Stimulated activated naive B cell treated with anti-CD40 and anti-IgM and Interleukin-4, amounts not matched to agents 10 μg/mL and 1 μg/mL and 100 μg/mL, for 72 hours (primary cell): ENCODE results near the gene ATAD1.
A peak's percentile ranks its signal among the peaks of the same experiment; 100 is the strongest.
"Not testable (repeated sequence)": the region's sequence is repeated elsewhere in the genome, so short reads cannot be mapped to it uniquely, and the experiment has no call there.

Source experiments
- ATAC-seq, 2 donors: fragments of 150-1000 bp; cut with Tn5 transposase; replicated peaks; 2 replicates each; pipeline ENCODE4 v1.10.0; 2021; ENCODE audit warnings: moderate library complexity in 1 of 2
- DNase-seq: peaks from one replicate; pipeline ENCODE4 v3.0.0; 2021
- H3K27ac Mint-ChIP-seq: one replicate; pipeline ENCODE4 v1.8.0; 2022; ENCODE audit warnings: mild to moderate bottlenecking, mixed read lengths
- H3K27me3 Mint-ChIP-seq, 2 donors: one replicate each; pipeline ENCODE4 v1.8.0; 2022; ENCODE audit warnings: mixed read lengths in 2 of 2
- H3K36me3 Mint-ChIP-seq, 2 donors: one replicate each; pipeline ENCODE4 v1.8.0; 2022; ENCODE audit warnings: mixed read lengths in 2 of 2, mild to moderate bottlenecking in 1 of 2
- H3K4me1 Mint-ChIP-seq, 2 donors: one replicate each; pipeline ENCODE4 v1.8.0; 2022; ENCODE audit warnings: mixed read lengths in 2 of 2, mild to moderate bottlenecking in 1 of 2
- H3K4me3 Mint-ChIP-seq, 2 donors: one replicate each; pipeline ENCODE4 v1.8.0; 2022; ENCODE audit warnings: mild to moderate bottlenecking in 2 of 2, mixed read lengths in 2 of 2, moderate library complexity in 1 of 2
- H3K9me3 Mint-ChIP-seq, 2 donors: one replicate each; pipeline ENCODE4 v1.8.0; 2022; ENCODE audit warnings: mixed read lengths in 2 of 2, mild to moderate bottlenecking in 1 of 2

The ATAD1 gene

GRCh38 chr10:87803328-87803727, 14.7 kb downstream of the ATAD1 start:
- Mint-ChIP-seq H3K36me3 (peaks cover 66 to 79% of the 10 kb centered on the region in 2 donors), H3K4me3 (no peak overlapping the region), H3K4me1 (peaks cover 14 to 16% of the 10 kb centered on the region in 2 donors), H3K9me3 (peaks cover 19 to 28% of the 10 kb centered on the region in 2 donors), H3K27me3 (no peaks in the 10 kb centered on the region), H3K27ac (no peak overlapping the region)
- DNase-seq (no peak), ATAC-seq (no peak)

GRCh38 chr10:87801813-87802435, 16.1 kb downstream of the ATAD1 start:
- Mint-ChIP-seq H3K4me1 (peaks cover 22 to 30% of the 10 kb centered on the region in 2 donors), H3K9me3 (peaks cover 20 to 28% of the 10 kb centered on the region in 2 donors), H3K36me3 (peaks cover 74 to 88% of the 10 kb centered on the region in 2 donors)
- H3K27me3 Mint-ChIP-seq, H3K4me3 Mint-ChIP-seq, ATAC-seq, DNase-seq, H3K27ac Mint-ChIP-seq: not testable (repeated sequence)

GRCh38 chr10:87799860-87800259, 18.2 kb downstream of the ATAD1 start:
- DNase-seq, result no peak
- no peak overlapping the region for H3K27ac Mint-ChIP-seq

GRCh38 chr10:87798082-87798481, 19.9 kb downstream of the ATAD1 start:
- Mint-ChIP-seq H3K4me3 (no peak overlapping the region), H3K4me1 (peaks cover 27 to 49% of the 10 kb centered on the region in 2 donors), H3K27me3 (no peaks in the 10 kb centered on the region), H3K27ac (no peak overlapping the region), H3K9me3 (peaks cover 9 to 11% of the 10 kb centered on the region in 2 donors), H3K36me3 (peaks cover 43 to 65% of the 10 kb centered on the region in 2 donors)
- no peak for ATAC-seq
- no peak for DNase-seq

More at GRCh38 chr10:87799860-87800259, 18.2 kb downstream of the ATAD1 start:
- H3K36me3 Mint-ChIP-seq, result peaks cover 59 to 74% of the 10 kb centered on the region in 2 donors
- peaks cover 20 to 23% of the 10 kb centered on the region in 2 donors for H3K9me3 Mint-ChIP-seq
- H3K4me3 Mint-ChIP-seq, result no peak overlapping the region
- no peak for ATAC-seq
- no peaks in the 10 kb centered on the region for H3K27me3 Mint-ChIP-seq
- H3K4me1 Mint-ChIP-seq, result peaks cover 20 to 33% of the 10 kb centered on the region in 2 donors

GRCh38 chr10:87794285-87794684, 23.7 kb downstream of the ATAD1 start:
- Mint-ChIP-seq H3K9me3 (peaks cover 0 to 2% of the 10 kb centered on the region in 2 donors), H3K4me3 (peak overlapping the region; percentile 68 to 81), H3K27ac (peak overlapping the region; percentile 88), H3K4me1 (peaks cover 27 to 59% of the 10 kb centered on the region in 2 donors), H3K36me3 (peaks cover 28 to 44% of the 10 kb centered on the region in 2 donors), H3K27me3 (no peaks in the 10 kb centered on the region)
- DNase-seq (peak; percentile 46), ATAC-seq (peak; percentile 93 to 98)

GRCh38 chr10:87790185-87790584, 27.8 kb downstream of the ATAD1 start:
- DNase-seq (no peak), ATAC-seq (no peak)
- no peaks in the 10 kb centered on the region for H3K9me3 Mint-ChIP-seq
- no peak overlapping the region for H3K4me3 Mint-ChIP-seq
- H3K27ac Mint-ChIP-seq, result no peak overlapping the region
- peaks cover 19 to 35% of the 10 kb centered on the region in 2 donors for H3K36me3 Mint-ChIP-seq
- H3K4me1 Mint-ChIP-seq, result peaks cover 14 to 29% of the 10 kb centered on the region in 2 donors
- H3K27me3 Mint-ChIP-seq, result no peaks in the 10 kb centered on the region

GRCh38 chr10:87786421-87786820, 31.6 kb downstream of the ATAD1 start:
- Mint-ChIP-seq H3K9me3 (no peaks in the 10 kb centered on the region), H3K4me3 (no peak overlapping the region), H3K27me3 (no peaks in the 10 kb centered on the region), H3K36me3 (peaks cover 34 to 42% of the 10 kb centered on the region in 2 donors), H3K4me1 (no peaks in the 10 kb centered on the region), H3K27ac (no peak overlapping the region)
- DNase-seq (no peak), ATAC-seq (no peak)

GRCh38 chr10:87782721-87783120, 35.3 kb downstream of the ATAD1 start:
- H3K27ac Mint-ChIP-seq, result no peak overlapping the region
- H3K27me3 Mint-ChIP-seq, result no peaks in the 10 kb centered on the region
- DNase-seq (no peak), ATAC-seq (no peak)
- no peaks in the 10 kb centered on the region for H3K9me3 Mint-ChIP-seq
- no peaks in the 10 kb centered on the region for H3K4me1 Mint-ChIP-seq
- H3K4me3 Mint-ChIP-seq, result no peak overlapping the region
- H3K36me3 Mint-ChIP-seq, result peaks cover 34 to 41% of the 10 kb centered on the region in 2 donors

- Mint-ChIP-seq H3K36me3 (peaks cover 35 to 43% of the 10 kb centered on the region in 2 donors), H3K4me3 (no peak overlapping the region), H3K9me3 (no peaks in the 10 kb centered on the region), H3K27me3 (no peaks in the 10 kb centered on the region), H3K4me1 (no peaks in the 10 kb centered on the region), H3K27ac (no peak overlapping the region)
- ATAC-seq, result no peak
- no peak for DNase-seq
These were observed 36.5 kb downstream of the ATAD1 start for GRCh38 chr10:87781545-87781944.

GRCh38 chr10:87776328-87776727, 41.7 kb downstream of the ATAD1 start:
- ATAC-seq (no peak), DNase-seq (no peak)
- Mint-ChIP-seq H3K4me1 (peaks cover 3 to 9% of the 10 kb centered on the region in 2 donors), H3K9me3 (no peaks in the 10 kb centered on the region), H3K4me3 (no peak overlapping the region), H3K27ac (no peak overlapping the region), H3K27me3 (no peaks in the 10 kb centered on the region), H3K36me3 (peaks cover 24 to 40% of the 10 kb centered on the region in 2 donors)

- peaks cover 22 to 35% of the 10 kb centered on the region in 2 donors for H3K36me3 Mint-ChIP-seq
- peaks cover 3 to 9% of the 10 kb centered on the region in 2 donors for H3K4me1 Mint-ChIP-seq
- no peaks in the 10 kb centered on the region for H3K27me3 Mint-ChIP-seq
- no peaks in the 10 kb centered on the region for H3K9me3 Mint-ChIP-seq
- ATAC-seq, result peak in 1 of 2 donors; percentile 27
- H3K27ac Mint-ChIP-seq, result peak overlapping the region; percentile 3
- no peak for DNase-seq
- no peak overlapping the region for H3K4me3 Mint-ChIP-seq
These were observed 42.3 kb downstream of the ATAD1 start for GRCh38 chr10:87775766-87776165.

- peak; percentile 33 to 43 for ATAC-seq
- Mint-ChIP-seq H3K4me3 (no peak overlapping the region), H3K36me3 (peaks cover 23 to 43% of the 10 kb centered on the region in 2 donors), H3K4me1 (peaks cover 3 to 9% of the 10 kb centered on the region in 2 donors), H3K27ac (no peak overlapping the region), H3K9me3 (no peaks in the 10 kb centered on the region), H3K27me3 (no peaks in the 10 kb centered on the region)
- no peak for DNase-seq
These were observed 46.0 kb downstream of the ATAD1 start for GRCh38 chr10:87771871-87772500.

- Mint-ChIP-seq H3K27ac (no peak overlapping the region), H3K27me3 (no peaks in the 10 kb centered on the region), H3K9me3 (no peaks in the 10 kb centered on the region), H3K4me1 (peaks cover 0 to under 1% of the 10 kb centered on the region in 2 donors), H3K36me3 (peaks cover 26 to 40% of the 10 kb centered on the region in 2 donors), H3K4me3 (no peak overlapping the region)
- no peak for DNase-seq
- no peak for ATAC-seq
These were observed 50.8 kb downstream of the ATAD1 start for GRCh38 chr10:87767253-87767652.

- DNase-seq (no peak), ATAC-seq (no peak)
- Mint-ChIP-seq H3K27ac (no peak overlapping the region), H3K4me1 (peaks cover 0 to 5% of the 10 kb centered on the region in 2 donors), H3K4me3 (no peak overlapping the region), H3K36me3 (peaks cover 25 to 42% of the 10 kb centered on the region in 2 donors), H3K27me3 (no peaks in the 10 kb centered on the region), H3K9me3 (no peaks in the 10 kb centered on the region)
These were observed 52.2 kb downstream of the ATAD1 start for GRCh38 chr10:87765666-87766376.
